PC-3 (cell line): Measurements from ENCODE around the gene GAS7. TPM values are rescaled to one million over a fixed set of nuclear protein-coding genes. Genes with fewer than 3 reads are reported as not detected.

Source experiments
- ATAC-seq: fragments of 200-7000 bp; cut with Tn5 transposase; 2 replicates; pipeline ENCODE4 v1.9.1; 2020; ENCODE audit warnings: mild to moderate bottlenecking, moderate library complexity
- BruUV-seq: library from RNA; stranded (reverse); fragments of 400-500 nt; replicated peaks from 2 replicates; lab custom pipeline; 2021; lab: Mats Ljungman, UMichigan
- CTCF ChIA-PET: fragments of 300-600 bp; sonication (Branson Sonifier 250); formaldehyde crosslinking; loops from one replicate; lab custom pipeline; 2022; ENCODE audit warnings: antibody characterized with exemption; lab: Charles Lee
- POLR2A ChIA-PET: fragments of 300-600 bp; sonication (Branson Sonifier 250); formaldehyde crosslinking; loops from one replicate; lab custom pipeline; 2022; ENCODE audit warnings: antibody characterized with exemption; ENCODE audit not compliant: unreplicated experiment; lab: Charles Lee
- DNase-seq: peaks from one replicate; pipeline ENCODE4 v3.0.0-alpha.2; 2015
- H2AFZ ChIP-seq: fragments of 300-600 bp; sonication (generic); 2 replicates; pipeline ENCODE4 v1.6.0; 2016; ENCODE audit warnings: antibody characterized with exemption, low read length
- H3F3A ChIP-seq: fragments of 300-600 bp; sonication (generic); one replicate; pipeline ENCODE4 v1.6.0; 2017; ENCODE audit warnings: antibody characterized with exemption, low read length, control low read depth, mild to moderate bottlenecking; ENCODE audit not compliant: unreplicated experiment
- H3K27ac ChIP-seq: fragments of 300-600 bp; sonication (generic); 2 replicates; pipeline ENCODE4 v1.5.1; 2016; ENCODE audit warnings: mild to moderate bottlenecking, low read length
- H3K27me3 ChIP-seq: fragments of 300-600 bp; sonication (generic); 2 replicates; pipeline ENCODE4 v1.6.1; 2016; ENCODE audit warnings: low read length, mixed read lengths
- H3K36me3 ChIP-seq: fragments of 300-600 bp; sonication (generic); 2 replicates; pipeline ENCODE4 v1.6.1; 2016; ENCODE audit warnings: low read depth, mixed run types, low read length, mixed read lengths
- H3K4me1 ChIP-seq: fragments of 300-600 bp; sonication (generic); 2 replicates; pipeline ENCODE4 v1.5.1; 2016; ENCODE audit warnings: low read length; ENCODE audit not compliant: insufficient read depth
- H3K4me2 ChIP-seq: fragments of 300-600 bp; sonication (generic); 2 replicates; pipeline ENCODE4 v1.6.0; 2016; ENCODE audit warnings: low read length
- H3K4me3 ChIP-seq: fragments of 300-600 bp; sonication (generic); 2 replicates; pipeline ENCODE4 v1.5.1; 2016; ENCODE audit warnings: mild to moderate bottlenecking, low read length, mixed read lengths
- H3K79me2 ChIP-seq: fragments of 300-600 bp; sonication (generic); 2 replicates; pipeline ENCODE4 v1.6.1; 2017; ENCODE audit warnings: low read length, mixed read lengths
- H3K9ac ChIP-seq: fragments of 300-600 bp; sonication (generic); 2 replicates; pipeline ENCODE4 v1.6.0; 2016; ENCODE audit warnings: mild to moderate bottlenecking, low read length
- H3K9me2 ChIP-seq: fragments of 300-600 bp; sonication (generic); replicated peaks from 2 replicates; pipeline ENCODE4 v1.6.1; 2016; ENCODE audit warnings: mixed run types, low read length, mixed read lengths
- H3K9me3 ChIP-seq: fragments of 300-600 bp; sonication (generic); 2 replicates; pipeline ENCODE4 v1.6.1; 2016; ENCODE audit warnings: low read length, mixed read lengths
- H4K20me1 ChIP-seq: fragments of 300-600 bp; sonication (generic); 2 replicates; pipeline ENCODE4 v1.6.1; 2016; ENCODE audit warnings: low read length, mixed read lengths
- CTCF ChIP-seq: fragments of 300-600 bp; sonication (generic); conservative IDR thresholded peaks from 2 replicates; pipeline ENCODE4 v1.5.1; 2017; ENCODE audit warnings: antibody characterized with exemption, low read depth, mild to moderate bottlenecking, low read length
- EZH2 ChIP-seq: fragments of 300-600 bp; sonication (generic); IDR thresholded peaks from one replicate; pipeline ENCODE4 v1.6.1; 2017; ENCODE audit warnings: antibody characterized with exemption, mild to moderate bottlenecking, low read length; ENCODE audit not compliant: unreplicated experiment
- EZH2phosphoT487 ChIP-seq: fragments of 300-600 bp; sonication (generic); IDR thresholded peaks from 2 replicates; pipeline ENCODE4 v1.6.1; 2018; ENCODE audit warnings: mild to moderate bottlenecking, antibody characterized with exemption, low read length, borderline replicate concordance
- intact Hi-C: fragments of 100-400 bp; cut with micrococcal nuclease; formaldehyde crosslinking; loops from 2 replicates; pipeline ENCODE4 v1.9.0; 2023
- total RNA-seq: library from RNA; depleted of rRNA; stranded (reverse); fragments of >200 nt; gene quantifications from 2 replicates; pipeline ENCODE4 v1.2.3, GENCODE V29; 2014

Gene GAS7
- total RNA-seq, 1 experiment from 2014 or later = not detected

GRCh38 chr17:10144982-10145381, 53.4 kb downstream of the GAS7 start:
- H3F3A ChIP-seq = no peaks in the 10 kb centered on the region
- H3K4me1 ChIP-seq = no peaks in the 10 kb centered on the region
- ChIA-PET CTCF (no interaction called here), POLR2A (no interaction called here)
- H2AFZ ChIP-seq = no peak overlapping the region
- TF ChIP-seq EZH2phosphoT487 = no peak
- no peak for TF ChIP-seq EZH2
- TF ChIP-seq CTCF = no peak
- H3K9ac ChIP-seq = no peak overlapping the region
- DNase-seq = no peak
- H3K27me3 ChIP-seq = peaks cover 12% of the 10 kb centered on the region; the same call in 1 of the 2 replicates
- no peaks in the 10 kb centered on the region for H3K9me2 ChIP-seq
- no peaks in the 10 kb centered on the region for H3K36me3 ChIP-seq
- H3K79me2 ChIP-seq = no peaks in the 10 kb centered on the region
- no peak for ATAC-seq
- H3K4me2 ChIP-seq = no peak overlapping the region
- H3K4me3 ChIP-seq = no peak overlapping the region
- intact Hi-C loops = no loop called here
- no peak overlapping the region for H3K27ac ChIP-seq
- H3K9me3 ChIP-seq = no peaks in the 10 kb centered on the region
- BruUV-seq = no TSS peak
- H4K20me1 ChIP-seq = no peaks in the 10 kb centered on the region

- no peak for ATAC-seq
- Histone ChIP-seq H3K9ac (no peak overlapping the region), H3K4me3 (no peak overlapping the region), H3K4me1 (no peaks in the 10 kb centered on the region), H4K20me1 (no peaks in the 10 kb centered on the region), H3K36me3 (no peaks in the 10 kb centered on the region), H3K27ac (no peak overlapping the region), H3K9me3 (no peaks in the 10 kb centered on the region), H3K4me2 (no peak overlapping the region), H3F3A (no peaks in the 10 kb centered on the region), H3K9me2 (no peaks in the 10 kb centered on the region), H3K79me2 (no peaks in the 10 kb centered on the region), H2AFZ (no peak overlapping the region), H3K27me3 (peaks cover 12% of the 10 kb centered on the region; the same call in 1 of the 2 replicates)
- TF ChIP-seq EZH2phosphoT487 (no peak), CTCF (no peak), EZH2 (no peak)
- ChIA-PET CTCF (no interaction called here), POLR2A (no interaction called here)
- DNase-seq = no peak
- intact Hi-C loops = no loop called here
- no TSS peak for BruUV-seq
Measured at GRCh38 chr17:10144456-10144855, 54.0 kb downstream of the GAS7 start.

- H3K9me3 ChIP-seq = no peaks in the 10 kb centered on the region
- no peaks in the 10 kb centered on the region; the same call in 1 of the 2 replicates for H3K27me3 ChIP-seq
- intact Hi-C loops = no loop called here
- no peaks in the 10 kb centered on the region for H3K4me1 ChIP-seq
- H3K9me2 ChIP-seq = no peaks in the 10 kb centered on the region
- no peak overlapping the region for H3K27ac ChIP-seq
- no peak for ATAC-seq
- no peak overlapping the region for H2AFZ ChIP-seq
- H3F3A ChIP-seq = no peaks in the 10 kb centered on the region
- no peak overlapping the region for H3K4me2 ChIP-seq
- no peak overlapping the region for H3K4me3 ChIP-seq
- POLR2A ChIA-PET = no interaction called here
- H3K79me2 ChIP-seq = no peaks in the 10 kb centered on the region
- no peak for DNase-seq
- no peaks in the 10 kb centered on the region for H4K20me1 ChIP-seq
- no peaks in the 10 kb centered on the region for H3K36me3 ChIP-seq
- no peak overlapping the region for H3K9ac ChIP-seq
- no TSS peak for BruUV-seq
- CTCF ChIA-PET = no interaction called here
- TF ChIP-seq EZH2phosphoT487 = no peak
- no peak for TF ChIP-seq CTCF
- TF ChIP-seq EZH2 = no peak
Measured at GRCh38 chr17:10141436-10141835, 57.0 kb downstream of the GAS7 start.
